ENCODE results near the gene GCN1.

GCN1 gene

GRCh38 chr12:120204171-120204570, 9.7 kb upstream of the GCN1 start:
- Histone ChIP-seq H3K4me3 (IDR thresholded peaks at IDR 0.05; ENCODE audit: insufficient read depth, low read depth, low read length) (no peak overlapping the region), H3K36me3 (ENCODE audit: insufficient read depth) (no peaks in the 10 kb centered on the region), H3K27ac (no peak overlapping the region), H2AFZ (ENCODE audit: low read depth) (no peak overlapping the region), H3K27me3 (ENCODE audit: insufficient read depth, low read depth) (no peaks in the 10 kb centered on the region), H4K20me1 (ENCODE audit: insufficient read depth) (0 out of 2 replicates have a peak, but pooled peaks cover 3% of the 10 kb centered on the region), H3K9ac (no peak overlapping the region), H3K79me2 (ENCODE audit: insufficient read depth, low read depth) (peaks cover 18% of the 10 kb centered on the region), H3K4me1 (ENCODE audit: low read depth, poor library complexity, severe bottlenecking) (peaks cover 7% of the 10 kb centered on the region), H3K4me2 (no peak overlapping the region)
- TF ChIP-seq, protein P1, sequence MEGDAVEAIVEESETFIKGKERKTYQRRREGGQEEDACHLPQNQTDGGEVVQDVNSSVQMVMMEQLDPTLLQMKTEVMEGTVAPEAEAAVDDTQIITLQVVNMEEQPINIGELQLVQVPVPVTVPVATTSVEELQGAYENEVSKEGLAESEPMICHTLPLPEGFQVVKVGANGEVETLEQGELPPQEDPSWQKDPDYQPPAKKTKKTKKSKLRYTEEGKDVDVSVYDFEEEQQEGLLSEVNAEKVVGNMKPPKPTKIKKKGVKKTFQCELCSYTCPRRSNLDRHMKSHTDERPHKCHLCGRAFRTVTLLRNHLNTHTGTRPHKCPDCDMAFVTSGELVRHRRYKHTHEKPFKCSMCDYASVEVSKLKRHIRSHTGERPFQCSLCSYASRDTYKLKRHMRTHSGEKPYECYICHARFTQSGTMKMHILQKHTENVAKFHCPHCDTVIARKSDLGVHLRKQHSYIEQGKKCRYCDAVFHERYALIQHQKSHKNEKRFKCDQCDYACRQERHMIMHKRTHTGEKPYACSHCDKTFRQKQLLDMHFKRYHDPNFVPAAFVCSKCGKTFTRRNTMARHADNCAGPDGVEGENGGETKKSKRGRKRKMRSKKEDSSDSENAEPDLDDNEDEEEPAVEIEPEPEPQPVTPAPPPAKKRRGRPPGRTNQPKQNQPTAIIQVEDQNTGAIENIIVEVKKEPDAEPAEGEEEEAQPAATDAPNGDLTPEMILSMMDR (conservative IDR thresholded peaks at IDR 0.05; ENCODE audit: low read depth, low read length): no peak

DNA sequence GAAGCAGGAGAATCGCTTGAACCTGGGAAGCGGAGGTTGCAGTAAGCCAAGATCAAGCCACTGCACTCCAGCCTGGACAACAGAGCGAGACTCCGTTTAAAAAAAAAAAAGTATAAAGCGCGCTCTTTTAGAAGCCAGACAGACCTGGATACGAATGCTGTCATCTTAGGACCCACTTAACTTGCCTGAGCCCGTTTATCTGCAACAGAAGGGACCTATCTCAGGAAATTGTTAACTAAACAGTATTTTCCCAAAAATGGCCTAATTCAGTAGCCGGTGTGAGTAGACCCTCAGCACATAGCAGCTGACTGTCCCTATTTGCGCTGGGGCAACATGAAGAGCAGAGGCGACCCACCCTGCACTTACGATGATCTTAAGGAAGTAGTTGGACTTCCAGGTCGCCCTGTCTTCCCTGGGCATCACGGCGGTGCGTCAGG, 5.9 kb upstream of the GCN1 start:
- peak overlapping the region; percentile 91 for H3K27ac ChIP-seq
- TF ChIP-seq, protein P1 (conservative IDR thresholded peaks at IDR 0.05; ENCODE audit: low read depth, low read length): no peak
- peaks cover 43% of the 10 kb centered on the region for H3K4me1 ChIP-seq (ENCODE audit: low read depth, poor library complexity, severe bottlenecking)

GRCh38 chr12:120199595-120200306, 5.2 kb upstream of the GCN1 start:
- Histone ChIP-seq H3K9ac (peak overlapping the region; percentile 92), H3K4me2 (peak overlapping the region; percentile 92), H2AFZ (ENCODE audit: low read depth) (no peak overlapping the region), H3K79me2 (ENCODE audit: insufficient read depth, low read depth) (peaks cover 43% of the 10 kb centered on the region), H3K36me3 (ENCODE audit: insufficient read depth) (0 out of 2 replicates have a peak, but pooled peaks cover 3% of the 10 kb centered on the region), H3K4me1 (ENCODE audit: low read depth, poor library complexity, severe bottlenecking) (peaks cover 47% of the 10 kb centered on the region), H3K27ac (peak overlapping the region; percentile 91), H3K4me3 (IDR thresholded peaks at IDR 0.05; ENCODE audit: insufficient read depth, low read depth, low read length) (no peak overlapping the region), H3K27me3 (ENCODE audit: insufficient read depth, low read depth) (no peaks in the 10 kb centered on the region), H4K20me1 (ENCODE audit: insufficient read depth) (peaks cover 3% of the 10 kb centered on the region; the same call in 1 of the 2 replicates)
- TF ChIP-seq, protein P1 (conservative IDR thresholded peaks at IDR 0.05; ENCODE audit: low read depth, low read length): no peak

More for the DNA sequence above, 5.9 kb upstream of the GCN1 start:
- Histone ChIP-seq H3K4me3 (IDR thresholded peaks at IDR 0.05; ENCODE audit: insufficient read depth, low read depth, low read length) (no peak overlapping the region), H3K27me3 (ENCODE audit: insufficient read depth, low read depth) (no peaks in the 10 kb centered on the region), H3K4me2 (peak overlapping the region; percentile 92), H3K36me3 (ENCODE audit: insufficient read depth) (0 out of 2 replicates have a peak, but pooled peaks cover 3% of the 10 kb centered on the region), H2AFZ (ENCODE audit: low read depth) (no peak overlapping the region), H3K79me2 (ENCODE audit: insufficient read depth, low read depth) (peaks cover 38% of the 10 kb centered on the region), H3K9ac (peak overlapping the region; percentile 92), H4K20me1 (ENCODE audit: insufficient read depth) (peaks cover 3% of the 10 kb centered on the region; the same call in 1 of the 2 replicates)

DNA sequence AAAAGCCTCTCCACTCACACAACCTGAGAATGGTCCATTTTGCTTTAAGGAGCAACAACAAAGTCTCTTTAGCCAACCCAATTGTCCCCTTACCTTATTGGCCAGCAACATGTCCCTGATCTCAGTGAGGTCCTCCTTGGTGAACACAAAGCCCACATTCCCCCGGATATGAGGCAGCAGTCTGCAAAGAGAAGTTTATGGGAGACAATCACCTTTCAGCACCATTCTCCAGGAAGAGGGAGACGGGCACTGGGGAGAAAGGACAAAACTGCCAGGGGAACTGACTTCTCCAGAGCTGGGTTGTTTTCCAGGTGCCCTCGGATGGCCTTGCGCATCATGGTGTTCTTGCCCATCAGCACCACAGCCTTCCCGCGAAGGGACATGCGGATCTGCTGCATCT, 4.5 kb upstream of the GCN1 start:
- H3K4me2 ChIP-seq: peak overlapping the region; percentile 92
- H2AFZ ChIP-seq (ENCODE audit: low read depth): no peak overlapping the region
- H3K9ac ChIP-seq: peak overlapping the region; percentile 92; the same call in 1 of the 2 replicates
- H3K36me3 ChIP-seq (ENCODE audit: insufficient read depth): 0 out of 2 replicates have a peak, but pooled peaks cover 3% of the 10 kb centered on the region
- H3K4me3 ChIP-seq (IDR thresholded peaks at IDR 0.05; ENCODE audit: insufficient read depth, low read depth, low read length): no peak overlapping the region
- peaks cover 3% of the 10 kb centered on the region; the same call in 1 of the 2 replicates for H4K20me1 ChIP-seq (ENCODE audit: insufficient read depth)
- TF ChIP-seq, protein P1 (conservative IDR thresholded peaks at IDR 0.05; ENCODE audit: low read depth, low read length): no peak
- H3K79me2 ChIP-seq (ENCODE audit: insufficient read depth, low read depth): peaks cover 50% of the 10 kb centered on the region
- no peaks in the 10 kb centered on the region for H3K27me3 ChIP-seq (ENCODE audit: insufficient read depth, low read depth)
- H3K27ac ChIP-seq: peak overlapping the region; percentile 91; the same call in 1 of the 2 replicates
- H3K4me1 ChIP-seq (ENCODE audit: low read depth, poor library complexity, severe bottlenecking): peaks cover 47% of the 10 kb centered on the region

Data from KMS-11 (cell line).